Measurements from ENCODE around the gene DNHD1. TPM values are rescaled to one million over a fixed set of nuclear protein-coding genes. Genes with fewer than 3 reads are reported as not detected.

Gene DNHD1
- total and polyA plus RNA-seq, 9 of the 15 experiments (the other 6 are each of a cell fraction or from before 2014, with no cell fraction given), result 0.82 to 9.7 (median 3.8) TPM

- TF ChIP-seq ZNF407 (IDR thresholded peaks at IDR 0.05; ENCODE audit: low read depth) (no peak), ELF2 (CRISPR knock-in tag; IDR thresholded peaks at IDR 0.05) (no peak), HNRNPLL (IDR thresholded peaks at IDR 0.05; ENCODE audit: low read depth, low read length, poor library complexity, severe bottlenecking) (no peak), POLR2AphosphoS5 (IDR thresholded peaks at IDR 0.05; ENCODE audit: control insufficient read depth, insufficient read depth, low read depth, low read length) (no peak), ZC3H11A (IDR thresholded peaks at IDR 0.05; ENCODE audit: low read depth, low read length) (no peak), AFF1 (IDR thresholded peaks at IDR 0.05; ENCODE audit: low read depth in 1 of 2, partially characterized antibody in 2 of 2) (no peak), NFE2 (IDR thresholded peaks at IDR 0.05; ENCODE audit: low read depth) (no peak)
These were observed 28.2 kb upstream of the DNHD1 start (continued) for GRCh38 chr11:6468712-6469495.
